A673 (cell line): ENCODE measurements around the gene KDM6B. TPM values are rescaled to one million over a fixed set of nuclear protein-coding genes. Genes with fewer than 3 reads are reported as not detected.
A peak's percentile ranks its signal among the peaks of the same experiment; 100 is the strongest.

ENCODE experiments used
- BruUV-seq: library from RNA; stranded (reverse); fragments of 400-500 nt; replicated peaks from 2 replicates; lab custom pipeline; 2021; lab: Mats Ljungman, UMichigan
- CTCF ChIA-PET: fragments of 300-600 bp; sonication (Branson Sonifier 250); formaldehyde crosslinking; loops from one replicate; lab custom pipeline; 2022; ENCODE audit warnings: antibody characterized with exemption; lab: Charles Lee
- POLR2A ChIA-PET: fragments of 300-600 bp; sonication (Branson Sonifier 250); formaldehyde crosslinking; loops from one replicate; lab custom pipeline; 2022; ENCODE audit warnings: antibody characterized with exemption; ENCODE audit not compliant: low non-redundant PET; lab: Charles Lee
- DNase-seq: peaks from one replicate; pipeline ENCODE4 v3.0.0-alpha.2; 2015; ENCODE audit warnings: low spot score
- H3K27ac ChIP-seq: fragments of 200-600 bp; sonication (generic); 2 replicates; pipeline ENCODE4 v1.5.1; 2016; ENCODE audit warnings: mixed run types, low read depth, mild to moderate bottlenecking, mixed read lengths, antibody characterized with exemption, low read length; ENCODE audit not compliant: poor library complexity, severe bottlenecking
- H3K27me3 ChIP-seq: fragments of 200-600 bp; sonication (generic); replicated peaks from 2 replicates; pipeline ENCODE4 v1.6.1; 2017; ENCODE audit warnings: mixed run types, low read depth, mild to moderate bottlenecking, mixed read lengths, antibody characterized with exemption, low read length; ENCODE audit not compliant: insufficient read depth, poor library complexity
- H3K36me3 ChIP-seq: fragments of 200-600 bp; sonication (generic); 2 replicates; pipeline ENCODE4 v1.6.1; 2016; ENCODE audit warnings: mixed run types, mild to moderate bottlenecking, mixed read lengths, antibody characterized with exemption, low read length; ENCODE audit not compliant: insufficient read depth, poor library complexity, severe bottlenecking
- H3K4me1 ChIP-seq: fragments of 200-600 bp; sonication (generic); 2 replicates; pipeline ENCODE4 v1.6.1; 2017; ENCODE audit warnings: mixed run types, mild to moderate bottlenecking, mixed read lengths, antibody characterized with exemption, low read length; ENCODE audit not compliant: insufficient read depth, poor library complexity, severe bottlenecking
- H3K4me3 ChIP-seq: fragments of 200-600 bp; sonication (generic); 2 replicates; pipeline ENCODE4 v1.5.1; 2016; ENCODE audit warnings: low read depth, mixed run types, mild to moderate bottlenecking, mixed read lengths, low read length; ENCODE audit not compliant: poor library complexity, severe bottlenecking
- H3K9me3 ChIP-seq: fragments of 200-600 bp; sonication (generic); 2 replicates; pipeline ENCODE4 v1.6.1; 2016; ENCODE audit warnings: mixed run types, low read depth, mild to moderate bottlenecking, mixed read lengths, antibody characterized with exemption, low read length; ENCODE audit not compliant: poor library complexity, severe bottlenecking
- CTCF ChIP-seq: fragments of 300-800, 200-600 bp; sonication (generic); conservative IDR thresholded peaks from 2 replicates; pipeline ENCODE4 v1.5.1; 2017; ENCODE audit warnings: low read depth, mild to moderate bottlenecking, antibody characterized with exemption, low read length, moderate library complexity, mixed read lengths
- EZH2 ChIP-seq: fragments of 200-600 bp; sonication (generic); IDR thresholded peaks from 2 replicates; pipeline ENCODE4 v1.6.1; 2017; ENCODE audit warnings: borderline replicate concordance, low read depth, mild to moderate bottlenecking, mixed read lengths, antibody characterized with exemption, low read length; ENCODE audit not compliant: poor library complexity, severe bottlenecking
- intact Hi-C: fragments of 100-400 bp; cut with micrococcal nuclease; formaldehyde crosslinking; loops from one replicate; pipeline ENCODE4 v1.10.0; 2022; ENCODE audit not compliant: unreplicated experiment
- total RNA-seq: library from RNA; stranded (reverse); gene quantifications from 2 replicates; pipeline ENCODE4 v1.2.3, GENCODE V29; 2021

Gene KDM6B
- total RNA-seq, 1 experiment from 2014 or later, result 46.8 TPM

- ChIA-PET CTCF (no interaction called here), POLR2A (no interaction called here)
- TF ChIP-seq EZH2 (no peak), CTCF (no peak)
- Histone ChIP-seq H3K36me3 (peaks cover 46% of the 10 kb centered on the region), H3K4me3 (no peak overlapping the region), H3K27me3 (no peaks in the 10 kb centered on the region), H3K9me3 (no peaks in the 10 kb centered on the region), H3K4me1 (peaks cover 15% of the 10 kb centered on the region), H3K27ac (no peak overlapping the region)
- no peak for DNase-seq
- intact Hi-C loops, result no loop called here
- BruUV-seq, result TSS peak; percentile 14
These were observed 20.2 kb downstream of the KDM6B start for GRCh38 chr17:7854078-7854777.

DNA sequence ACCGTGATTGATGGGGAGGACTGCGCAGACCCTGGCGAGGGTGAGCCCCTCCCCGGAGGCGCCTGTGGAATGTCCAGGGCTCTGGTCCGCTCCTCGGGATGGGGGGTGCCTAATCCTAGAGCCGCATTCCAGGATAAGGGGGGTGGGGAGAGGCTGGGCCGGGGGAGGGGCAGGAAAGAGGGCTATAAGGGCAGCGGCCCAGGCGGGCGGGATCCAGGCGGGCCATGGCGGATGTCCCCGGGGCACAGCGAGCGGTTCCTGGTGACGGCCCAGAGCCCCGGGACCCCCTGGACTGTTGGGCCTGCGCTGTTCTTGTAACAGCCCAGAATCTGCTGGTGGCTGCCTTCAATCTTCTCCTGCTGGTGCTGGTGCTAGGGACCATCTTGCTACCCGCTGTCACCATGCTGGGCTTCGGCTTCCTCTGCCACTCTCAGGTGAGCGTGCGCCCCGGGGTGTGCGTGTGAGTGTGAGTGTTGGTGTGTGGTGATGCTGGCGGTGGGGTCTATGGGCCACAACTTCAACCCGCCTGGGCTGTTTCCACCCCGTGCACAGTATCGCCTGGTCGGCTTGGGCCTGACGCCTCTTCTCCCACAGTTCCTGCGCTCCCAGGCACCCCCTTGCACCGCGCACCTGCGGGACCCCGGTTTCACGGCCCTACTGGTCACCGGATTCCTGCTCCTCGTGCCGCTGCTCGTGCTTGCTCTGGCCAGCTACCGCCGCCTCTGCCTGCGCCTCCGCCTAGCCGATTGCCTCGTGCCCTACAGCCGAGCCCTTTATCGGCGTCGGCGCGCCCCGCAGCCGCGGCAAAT is 21.0 kb downstream of the KDM6B start, which contains the start of gene TMEM88:
TSS of gene TMEM88 (plus strand) at position 216 of the 809 bp plus-strand sequence. CDS start at position 225, 9 bp downstream.
- no peak for DNase-seq
- Histone ChIP-seq H3K36me3 (peaks cover 38% of the 10 kb centered on the region), H3K9me3 (no peaks in the 10 kb centered on the region), H3K27me3 (no peaks in the 10 kb centered on the region), H3K4me1 (peaks cover 18% of the 10 kb centered on the region), H3K4me3 (peak within 1 kb of the TSS; percentile 65), H3K27ac (peak within 1 kb of the TSS; percentile 93)
- TF ChIP-seq EZH2, result no peak
- TF ChIP-seq CTCF, result no peak
- no TSS peak for BruUV-seq
- CTCF ChIA-PET, result interaction anchor here (0.6 kb wide), 2 partner anchors 112 to 135 kb away, joined by 5 to 8 read pairs; no protein-coding TSS in a partner anchor
- intact Hi-C loops, result no loop called here
- POLR2A ChIA-PET, result no interaction called here

DNA sequence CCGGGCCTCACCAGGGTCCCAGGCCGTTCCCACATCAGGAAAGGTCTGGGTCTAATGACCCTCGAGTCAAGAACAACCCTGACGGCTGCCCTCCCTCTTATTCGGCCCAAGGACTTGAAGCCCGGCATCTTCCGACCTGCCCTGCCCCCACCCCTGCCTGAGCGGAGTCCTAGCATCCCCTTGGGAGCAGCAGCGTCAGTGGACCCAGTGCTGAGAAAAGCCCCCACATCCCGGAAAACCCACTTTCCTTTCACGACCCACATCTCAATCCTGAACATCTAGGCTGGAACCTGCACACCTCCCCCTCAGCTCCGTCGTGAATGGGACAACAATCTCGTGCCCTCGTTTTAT is 21.6 kb downstream of the KDM6B start:
- Histone ChIP-seq H3K27ac (peak overlapping the region; percentile 93), H3K4me3 (peak overlapping the region; percentile 65), H3K9me3 (no peaks in the 10 kb centered on the region), H3K4me1 (peaks cover 18% of the 10 kb centered on the region), H3K36me3 (peaks cover 32% of the 10 kb centered on the region), H3K27me3 (no peaks in the 10 kb centered on the region)
- POLR2A ChIA-PET, result no interaction called here
- CTCF ChIA-PET, result interaction anchor here (0.6 kb wide), 2 partner anchors 112 to 134 kb away, joined by 5 to 8 read pairs; no protein-coding TSS in a partner anchor
- intact Hi-C loops, result no loop called here
- DNase-seq, result no peak
- BruUV-seq, result no TSS peak
- TF ChIP-seq EZH2 (no peak), CTCF (no peak)
